ENCODE measurements around the gene AP5B1.

GRCh38 chr11:65806979-65807378, 26.2 kb upstream of the AP5B1 start:
- TF ChIP-seq GATA2 (IDR thresholded peaks at IDR 0.05; ENCODE audit: low read depth, low read length): no peak
- TF ChIP-seq GATA3 (IDR thresholded peaks at IDR 0.05; ENCODE audit: low read depth, low read length): no peak

Measured in SH-SY5Y (cell line).